HEK293T (cell line): Measurements from ENCODE around the gene SELENOP.

Source experiments
- ARNT ChIP-seq: fragments of 450-650 bp; IDR thresholded peaks from 2 replicates; pipeline ENCODE4 v1.6.1; 2017; ENCODE audit warnings: mild to moderate bottlenecking
- ELF4 ChIP-seq: fragments of 450-650 bp; IDR thresholded peaks from 2 replicates; pipeline ENCODE4 v1.6.1; 2017; ENCODE audit warnings: antibody characterized with exemption
- FOXA1 ChIP-seq: fragments of 450-650 bp; IDR thresholded peaks from 2 replicates; pipeline ENCODE4 v1.6.1; 2016; ENCODE audit warnings: mild to moderate bottlenecking
- FOXK2 ChIP-seq: fragments of 450-650 bp; IDR thresholded peaks from 2 replicates; pipeline ENCODE4 v1.6.1; 2016; ENCODE audit warnings: mild to moderate bottlenecking
- FOXM1 ChIP-seq: fragments of 450-650 bp; IDR thresholded peaks from 2 replicates; pipeline ENCODE4 v1.6.1; 2017; ENCODE audit warnings: mild to moderate bottlenecking, borderline replicate concordance
- HDGF ChIP-seq: fragments of 450-650 bp; IDR thresholded peaks from 2 replicates; pipeline ENCODE4 v1.6.1; 2017; ENCODE audit warnings: antibody characterized with exemption, borderline replicate concordance
- L3MBTL2 ChIP-seq: fragments of 450-650 bp; conservative IDR thresholded peaks from 2 replicates; pipeline ENCODE4 v1.6.1; 2016; ENCODE audit warnings: mild to moderate bottlenecking
- NFRKB ChIP-seq: fragments of 450-650 bp; IDR thresholded peaks from 2 replicates; pipeline ENCODE4 v1.6.1; 2016; ENCODE audit warnings: mild to moderate bottlenecking, moderate library complexity
- PKNOX1 ChIP-seq: fragments of 450-650 bp; IDR thresholded peaks from 2 replicates; pipeline ENCODE4 v1.6.1; 2016
- SP1 ChIP-seq: fragments of 450-650 bp; IDR thresholded peaks from 2 replicates; pipeline ENCODE4 v1.6.1; 2017
- SUZ12 ChIP-seq: fragments of 450-650 bp; IDR thresholded peaks from 2 replicates; pipeline ENCODE4 v1.6.1; 2016; ENCODE audit warnings: mild to moderate bottlenecking
- TARDBP ChIP-seq: fragments of 450-650 bp; IDR thresholded peaks from 2 replicates; pipeline ENCODE4 v1.6.1; 2016
- ZNF384 ChIP-seq: fragments of 450-650 bp; IDR thresholded peaks from 2 replicates; pipeline ENCODE4 v1.6.1; 2016

- TF ChIP-seq FOXM1, result no peak
- no peak for TF ChIP-seq FOXA1
- TF ChIP-seq TARDBP, result no peak
- TF ChIP-seq SUZ12, result no peak
- TF ChIP-seq ELF4, result no peak
- TF ChIP-seq FOXK2, result no peak
- TF ChIP-seq HDGF, result no peak
- TF ChIP-seq ARNT, result no peak
- TF ChIP-seq L3MBTL2, result no peak
- no peak for TF ChIP-seq PKNOX1
- TF ChIP-seq SP1, result no peak
- TF ChIP-seq ZNF384, result no peak
- TF ChIP-seq NFRKB, result no peak
Observed at GRCh38 chr5:42858687-42859086, 47.0 kb upstream of the SELENOP start.
